ENCODE results near the gene RPH3AL. TPM values are rescaled to one million over a fixed set of nuclear protein-coding genes. Genes with fewer than 3 reads are reported as not detected.

RPH3AL gene
- total RNA-seq, 2 donors from 2014 or later, result 11.7 to 17.8 TPM

GRCh38 chr17:286571-286970 is 66.0 kb downstream of the RPH3AL start:
- TF ChIP-seq POLR2A (IDR thresholded peaks at IDR 0.05) (no peak), POLR2AphosphoS5 (IDR thresholded peaks at IDR 0.05) (no peak)
- TF ChIP-seq, protein P1, sequence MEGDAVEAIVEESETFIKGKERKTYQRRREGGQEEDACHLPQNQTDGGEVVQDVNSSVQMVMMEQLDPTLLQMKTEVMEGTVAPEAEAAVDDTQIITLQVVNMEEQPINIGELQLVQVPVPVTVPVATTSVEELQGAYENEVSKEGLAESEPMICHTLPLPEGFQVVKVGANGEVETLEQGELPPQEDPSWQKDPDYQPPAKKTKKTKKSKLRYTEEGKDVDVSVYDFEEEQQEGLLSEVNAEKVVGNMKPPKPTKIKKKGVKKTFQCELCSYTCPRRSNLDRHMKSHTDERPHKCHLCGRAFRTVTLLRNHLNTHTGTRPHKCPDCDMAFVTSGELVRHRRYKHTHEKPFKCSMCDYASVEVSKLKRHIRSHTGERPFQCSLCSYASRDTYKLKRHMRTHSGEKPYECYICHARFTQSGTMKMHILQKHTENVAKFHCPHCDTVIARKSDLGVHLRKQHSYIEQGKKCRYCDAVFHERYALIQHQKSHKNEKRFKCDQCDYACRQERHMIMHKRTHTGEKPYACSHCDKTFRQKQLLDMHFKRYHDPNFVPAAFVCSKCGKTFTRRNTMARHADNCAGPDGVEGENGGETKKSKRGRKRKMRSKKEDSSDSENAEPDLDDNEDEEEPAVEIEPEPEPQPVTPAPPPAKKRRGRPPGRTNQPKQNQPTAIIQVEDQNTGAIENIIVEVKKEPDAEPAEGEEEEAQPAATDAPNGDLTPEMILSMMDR (IDR thresholded peaks at IDR 0.05), result no peak
- Histone ChIP-seq H3K27ac (no peak overlapping the region), H3K4me1 (replicated peaks) (no peaks in the 10 kb centered on the region), H3K4me3 (no peak overlapping the region), H3K27me3 (replicated peaks; ENCODE audit: insufficient read depth) (no peaks in the 10 kb centered on the region), H3K36me3 (no peaks in the 10 kb centered on the region), H3K9me3 (no peaks in the 10 kb centered on the region)
- no peak for DNase-seq (ENCODE audit: low spot score)
- WGBS, result 88% methylated on average over 16 of the region's 16 CpGs
- intact Hi-C loops (cut with DNase I), result no loop called here

DNA sequence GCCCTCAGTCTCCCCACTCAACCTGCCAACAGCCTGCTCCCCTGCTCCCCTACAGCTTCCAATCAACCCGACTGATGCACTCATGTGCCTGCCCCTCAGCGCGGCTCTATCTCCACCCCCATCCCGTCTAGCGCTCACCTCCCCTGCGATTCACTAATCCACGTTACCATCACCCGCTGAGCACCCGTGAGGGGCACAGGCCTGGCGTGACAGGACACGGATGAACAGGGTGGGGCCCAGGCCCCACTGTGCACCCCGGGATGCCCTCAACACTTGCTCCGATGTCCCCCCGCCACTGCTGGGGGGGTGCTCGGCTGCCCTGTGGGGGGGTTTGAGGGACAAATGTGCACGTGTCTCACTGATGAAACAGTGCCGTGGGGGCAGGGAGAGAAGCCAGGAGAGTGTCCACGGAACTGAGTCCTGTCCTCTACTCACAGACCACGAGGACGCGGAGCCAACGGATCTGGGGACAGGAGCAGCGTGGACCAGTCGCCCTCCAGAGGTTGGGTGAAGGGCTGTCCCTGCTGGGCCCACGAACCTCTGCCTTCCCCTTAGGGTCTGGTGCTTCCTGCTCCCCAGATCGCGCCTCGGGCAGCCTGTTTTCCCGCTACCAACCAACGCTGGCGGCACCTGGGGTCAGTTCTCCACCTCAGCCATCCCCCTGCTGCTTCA is 66.7 kb downstream of the RPH3AL start:
- Histone ChIP-seq H3K9me3 (no peaks in the 10 kb centered on the region), H3K4me3 (no peak overlapping the region), H3K4me1 (replicated peaks) (no peaks in the 10 kb centered on the region), H3K36me3 (no peaks in the 10 kb centered on the region), H3K27ac (no peak overlapping the region), H3K27me3 (replicated peaks; ENCODE audit: insufficient read depth) (no peaks in the 10 kb centered on the region)
- TF ChIP-seq POLR2A (IDR thresholded peaks at IDR 0.05) (no peak), POLR2AphosphoS5 (IDR thresholded peaks at IDR 0.05) (no peak)
- TF ChIP-seq, protein P1 (IDR thresholded peaks at IDR 0.05), result no peak
- no peak for DNase-seq (ENCODE audit: low spot score)
- WGBS, result 90% methylated on average over 31 of the region's 31 CpGs
- intact Hi-C loops (cut with DNase I), result no loop called here

DNA sequence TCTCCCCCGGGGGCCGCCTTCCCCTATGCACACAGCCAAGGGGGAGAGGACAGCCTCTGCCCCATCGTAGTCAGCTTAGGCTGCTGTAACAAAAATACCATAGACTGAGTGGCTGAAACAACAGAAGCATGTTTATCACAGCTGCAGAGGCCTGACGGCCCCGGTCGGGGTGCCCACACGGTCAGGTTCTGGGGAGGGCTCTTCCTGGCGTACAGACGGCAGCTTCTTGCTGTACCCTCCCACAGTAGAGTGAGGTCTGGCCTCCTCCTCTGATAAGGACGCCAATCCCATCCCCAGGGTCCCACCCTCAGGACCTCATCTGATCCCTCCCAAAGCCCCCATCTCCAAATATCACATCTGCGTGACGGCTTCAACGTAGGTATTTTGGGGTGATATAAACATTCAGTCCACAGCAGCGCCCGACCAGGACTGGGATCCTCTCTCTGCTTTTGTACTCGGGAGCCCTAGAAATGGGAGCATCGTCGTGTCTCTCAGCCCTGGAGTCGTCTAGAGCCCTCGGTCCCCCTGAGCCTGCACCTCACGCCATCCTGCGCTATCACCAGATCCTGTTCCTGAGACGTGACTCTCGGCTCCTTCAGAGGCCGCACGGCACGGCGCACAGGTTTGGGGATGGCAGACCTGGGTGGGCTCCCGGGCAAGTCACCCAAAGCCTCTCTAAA is 67.8 kb downstream of the RPH3AL start:
- 96% methylated on average over 26 of the region's 29 CpGs for WGBS
- intact Hi-C loops (cut with DNase I), result no loop called here
- no peak for DNase-seq (ENCODE audit: low spot score)

GRCh38 chr17:283911-284675 is 68.5 kb downstream of the RPH3AL start:
- intact Hi-C loops (cut with DNase I), result no loop called here
- Histone ChIP-seq H3K36me3 (no peaks in the 10 kb centered on the region), H3K4me1 (replicated peaks) (no peaks in the 10 kb centered on the region), H3K4me3 (no peak overlapping the region), H3K27me3 (replicated peaks; ENCODE audit: insufficient read depth) (no peaks in the 10 kb centered on the region), H3K9me3 (no peaks in the 10 kb centered on the region), H3K27ac (no peak overlapping the region)
- DNase-seq (ENCODE audit: low spot score), result no peak
- TF ChIP-seq POLR2AphosphoS5 (IDR thresholded peaks at IDR 0.05) (no peak), POLR2A (IDR thresholded peaks at IDR 0.05) (no peak)
- TF ChIP-seq, protein P1 (IDR thresholded peaks at IDR 0.05), result no peak
- 79% methylated on average over 21 of the region's 25 CpGs for WGBS

More for the DNA sequence above, 67.8 kb downstream of the RPH3AL start:
- Histone ChIP-seq H3K4me3 (no peak overlapping the region), H3K4me1 (replicated peaks) (no peaks in the 10 kb centered on the region), H3K36me3 (no peaks in the 10 kb centered on the region), H3K27me3 (replicated peaks; ENCODE audit: insufficient read depth) (no peaks in the 10 kb centered on the region), H3K9me3 (no peaks in the 10 kb centered on the region), H3K27ac (no peak overlapping the region)
- TF ChIP-seq POLR2AphosphoS5 (IDR thresholded peaks at IDR 0.05) (no peak), POLR2A (IDR thresholded peaks at IDR 0.05) (no peak)
- TF ChIP-seq, protein P1 (IDR thresholded peaks at IDR 0.05), result no peak

All from prostate gland (tissue), 2 donors.